ENCODE measurements around the gene NEK9.
"Not testable (repeated sequence)": the region's sequence is repeated elsewhere in the genome, so short reads cannot be mapped to it uniquely, and the experiment has no call there.

Gene NEK9

GRCh38 chr14:75143761-75144527, 17.1 kb upstream of the NEK9 start:
- no peak for DNase-seq

GRCh38 chr14:75142494-75142893, 15.6 kb upstream of the NEK9 start:
- no peak for DNase-seq

GRCh38 chr14:75141967-75142366, 15.1 kb upstream of the NEK9 start:
- DNase-seq: no peak

GRCh38 chr14:75141062-75141461, 14.2 kb upstream of the NEK9 start:
- no peak for DNase-seq

- no peak for DNase-seq
These were observed 13.8 kb upstream of the NEK9 start for GRCh38 chr14:75140620-75141019.

- DNase-seq: no peak
These were observed 12.3 kb upstream of the NEK9 start for GRCh38 chr14:75139185-75139584.

GRCh38 chr14:75138492-75138891, 11.6 kb upstream of the NEK9 start:
- DNase-seq: no peak

- no peak for DNase-seq
These were observed 7.8 kb upstream of the NEK9 start for GRCh38 chr14:75134644-75135043.

GRCh38 chr14:75133597-75133996, 6.7 kb upstream of the NEK9 start:
- no peak for DNase-seq

GRCh38 chr14:75132382-75133086, 5.7 kb upstream of the NEK9 start:
- no peak for DNase-seq

GRCh38 chr14:75128596-75128990, 1.7 kb upstream of the NEK9 start:
- DNase-seq: no peak

- DNase-seq: no peak
These were observed 1.2 kb upstream of the NEK9 start for GRCh38 chr14:75127903-75128595.

- not testable (repeated sequence) for DNase-seq
These were observed 599 bp upstream of the NEK9 start for GRCh38 chr14:75127474-75127820.

- DNase-seq: no peak
These were observed 715 bp downstream of the NEK9 start for GRCh38 chr14:75126121-75126544.

GRCh38 chr14:75125617-75126016, 1.2 kb downstream of the NEK9 start:
- DNase-seq: no peak

GRCh38 chr14:75123991-75124390, 2.9 kb downstream of the NEK9 start:
- no peak for DNase-seq

- DNase-seq: no peak
These were observed 5.3 kb downstream of the NEK9 start for GRCh38 chr14:75121552-75121951.

- DNase-seq: no peak
These were observed 6.1 kb downstream of the NEK9 start for GRCh38 chr14:75120541-75121291.

- DNase-seq: no peak
These were observed 7.8 kb downstream of the NEK9 start for GRCh38 chr14:75119056-75119455.

- DNase-seq: no peak
These were observed 12.8 kb downstream of the NEK9 start for GRCh38 chr14:75113932-75114539.

GRCh38 chr14:75109877-75110276, 17.0 kb downstream of the NEK9 start:
- DNase-seq: no peak

GRCh38 chr14:75107186-75107585, 19.7 kb downstream of the NEK9 start:
- DNase-seq: no peak

GRCh38 chr14:75101491-75101890, 25.4 kb downstream of the NEK9 start:
- DNase-seq: no peak

Data from activated CD4-positive, alpha-beta T cell treated with anti-CD3 and anti-CD28 coated beads for 1 hour (primary cell).